CD4-positive, alpha-beta T cell treated with Interleukin-6 at 100 ng/mL for 8 hours (primary cell): ENCODE data around the gene ATXN1.
"Not testable (repeated sequence)": the region's sequence is repeated elsewhere in the genome, so short reads cannot be mapped to it uniquely, and the experiment has no call there.

ENCODE experiments used
- DNase-seq: peaks from one replicate; pipeline ENCODE4 v3.0.0-alpha.2; 2020; ENCODE audit warnings: mixed read lengths, low spot score

Gene ATXN1

GRCh38 chr6:16274483-16274882 is 486.8 kb downstream of the ATXN1 start:
- no peak for DNase-seq

- no peak for DNase-seq
Observed at GRCh38 chr6:16273256-16273655, 488.0 kb downstream of the ATXN1 start.

- no peak for DNase-seq
Observed at GRCh38 chr6:16272201-16272600, 489.1 kb downstream of the ATXN1 start.

- no peak for DNase-seq
Observed at GRCh38 chr6:16271428-16271827, 489.8 kb downstream of the ATXN1 start.

- DNase-seq = no peak
Observed at GRCh38 chr6:16270178-16270794, 491.0 kb downstream of the ATXN1 start.

DNA sequence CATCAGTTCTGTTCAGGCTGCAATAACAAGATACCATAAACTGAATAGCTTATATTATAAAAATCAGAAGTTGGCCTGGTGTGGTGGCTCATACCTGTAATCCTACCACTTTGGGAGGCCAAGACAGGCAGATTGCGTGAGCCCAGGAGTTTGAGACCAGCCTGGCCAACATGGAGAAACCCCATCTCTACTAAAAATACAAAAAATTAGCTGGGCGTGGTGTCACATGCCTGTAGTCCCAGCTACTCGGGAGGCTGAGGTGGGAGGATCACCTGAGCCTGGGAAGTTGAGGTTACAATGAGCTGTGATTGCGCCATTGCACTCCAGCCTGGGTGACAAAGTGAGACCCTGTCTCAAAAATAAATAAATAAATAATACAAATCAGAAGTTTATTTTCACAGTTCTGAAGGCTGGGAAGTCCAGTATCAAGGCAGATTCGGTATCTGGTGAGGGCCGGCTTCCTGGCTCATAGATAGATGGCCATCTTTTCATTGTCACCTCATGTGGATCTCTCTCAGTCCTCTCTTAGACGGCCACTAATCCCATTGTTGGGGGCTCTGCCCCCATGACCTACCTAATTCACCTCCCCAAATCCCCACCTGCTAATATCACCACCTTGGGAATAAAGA is 491.7 kb downstream of the ATXN1 start:
- DNase-seq = not testable (repeated sequence)

GRCh38 chr6:16267428-16268263 is 493.6 kb downstream of the ATXN1 start:
- no peak for DNase-seq

DNA sequence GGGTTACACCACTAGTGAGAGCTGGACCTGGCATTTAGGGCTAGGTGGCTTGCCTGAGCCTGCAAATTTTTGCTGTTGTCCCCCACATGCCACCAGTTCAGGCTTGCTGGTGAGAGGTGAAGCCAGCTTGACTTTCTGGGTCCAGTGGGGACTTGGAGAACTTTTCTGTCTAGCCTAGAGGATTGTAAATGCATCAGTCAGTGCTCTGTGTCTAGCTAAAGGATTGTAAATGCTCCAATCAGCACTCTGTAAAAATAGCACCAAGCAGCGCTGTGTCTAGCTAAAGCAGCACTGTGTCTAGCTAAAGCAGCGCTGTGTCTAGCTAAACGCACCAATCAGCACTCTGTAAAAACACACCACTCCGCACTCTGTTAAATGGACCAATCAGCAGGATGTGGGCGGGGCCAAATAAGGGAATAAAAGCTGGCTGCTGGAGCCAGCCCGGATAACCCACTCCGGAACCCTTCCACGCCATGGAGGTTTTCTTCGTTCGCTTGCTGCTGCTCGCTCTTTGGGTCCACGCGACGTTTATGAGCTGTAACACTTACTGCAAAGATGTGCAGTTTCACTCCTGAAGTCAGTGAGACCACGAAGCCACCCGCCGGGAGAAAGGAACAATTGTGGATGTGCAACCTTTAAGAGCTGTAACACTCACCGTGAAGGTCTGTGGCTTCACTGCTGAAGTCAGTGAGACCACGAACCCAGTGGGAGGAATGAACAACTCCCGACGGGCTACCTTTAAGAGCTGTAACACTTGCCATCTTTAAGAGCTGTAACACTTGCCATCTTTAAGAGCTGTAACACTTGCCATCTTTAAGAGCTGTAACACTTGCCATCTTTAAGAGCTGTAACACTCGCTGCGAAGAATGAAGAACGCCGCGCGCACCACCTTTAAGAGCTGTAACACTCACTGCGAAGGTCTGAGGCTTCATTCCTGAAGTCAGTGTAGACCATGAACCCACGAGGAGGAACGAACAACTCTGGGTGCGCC is 495.6 kb downstream of the ATXN1 start:
- no peak for DNase-seq

DNA sequence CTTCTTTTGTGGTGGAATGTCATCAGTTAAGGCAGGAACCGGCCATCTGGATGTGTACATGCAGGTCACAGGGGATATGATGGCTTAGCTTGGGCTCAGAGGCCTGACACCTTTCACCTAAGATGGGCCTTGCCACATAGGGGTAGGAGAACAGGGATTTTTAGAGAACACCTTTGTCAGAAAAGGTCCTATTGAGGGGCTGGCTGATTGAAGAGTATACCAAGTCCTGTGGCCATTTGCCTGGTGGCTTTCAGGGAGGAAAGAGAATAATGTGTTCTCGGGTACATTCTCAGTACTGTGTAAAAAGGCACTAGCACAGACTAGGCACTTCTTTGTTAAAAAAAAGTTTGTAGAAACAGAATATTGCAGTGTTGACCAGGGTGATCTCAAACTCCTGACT is 496.5 kb downstream of the ATXN1 start:
- DNase-seq = no peak

- DNase-seq = not testable (repeated sequence)
Observed at GRCh38 chr6:16263464-16264099, 497.7 kb downstream of the ATXN1 start.

DNA sequence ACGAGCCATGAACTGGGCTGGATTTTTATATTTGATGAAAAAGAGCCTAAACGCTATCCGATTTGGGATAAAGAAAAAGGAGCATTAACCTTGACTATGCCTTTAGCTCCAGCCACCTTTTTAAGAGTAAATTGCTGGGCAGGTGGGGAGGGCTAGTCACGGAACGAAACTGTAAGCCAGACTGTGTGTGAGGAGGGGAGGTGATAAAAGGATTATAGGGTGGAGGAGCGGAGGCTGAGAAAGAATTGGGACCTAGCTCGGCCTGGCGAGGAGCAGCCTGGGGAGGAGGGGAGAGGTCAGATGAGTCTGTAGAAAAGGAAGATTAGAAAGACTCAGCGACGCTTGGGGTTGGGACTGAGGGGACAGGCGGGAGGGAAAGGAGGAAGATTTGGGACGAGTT is 498.5 kb downstream of the ATXN1 start:
- DNase-seq = not testable (repeated sequence)

DNA sequence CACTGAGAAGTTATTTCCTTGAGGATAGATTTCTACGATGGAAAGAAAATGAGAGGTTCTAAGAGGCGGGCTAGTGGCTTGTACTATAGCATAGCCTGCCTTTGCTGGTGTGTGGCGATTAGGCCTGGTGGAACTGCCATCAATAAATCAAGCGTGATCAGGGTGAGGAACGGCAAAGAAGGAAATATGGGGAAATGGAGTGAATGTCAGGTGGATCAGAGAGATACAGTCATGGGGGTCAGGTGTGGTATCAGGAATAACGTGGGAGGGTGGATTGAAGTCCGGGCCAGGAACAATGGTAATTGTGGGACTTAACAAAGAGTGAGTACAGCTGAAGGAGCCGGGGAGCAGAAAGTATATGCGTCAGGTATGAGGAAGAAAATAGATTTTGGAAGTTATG is 500.7 kb downstream of the ATXN1 start:
- not testable (repeated sequence) for DNase-seq

GRCh38 chr6:16259604-16260003 is 501.7 kb downstream of the ATXN1 start:
- not testable (repeated sequence) for DNase-seq

DNA sequence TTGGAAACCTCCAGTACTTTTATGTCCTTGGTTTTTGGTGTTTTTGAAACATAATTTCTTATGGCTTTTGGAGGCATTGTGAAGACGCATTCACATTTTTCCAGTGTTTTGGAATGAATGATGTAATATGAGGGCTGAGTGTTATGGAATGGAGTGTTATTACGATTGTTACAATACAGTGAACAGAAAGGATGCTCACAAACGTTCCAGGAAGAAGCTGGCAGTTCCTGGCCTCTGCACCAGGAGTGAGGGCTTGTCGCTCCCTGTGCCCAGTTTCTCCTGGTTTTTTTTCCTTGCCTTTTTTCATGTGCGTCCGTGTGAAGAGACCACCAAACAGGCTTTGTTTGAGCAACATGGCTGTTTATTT is 502.6 kb downstream of the ATXN1 start:
- DNase-seq = no peak

DNA sequence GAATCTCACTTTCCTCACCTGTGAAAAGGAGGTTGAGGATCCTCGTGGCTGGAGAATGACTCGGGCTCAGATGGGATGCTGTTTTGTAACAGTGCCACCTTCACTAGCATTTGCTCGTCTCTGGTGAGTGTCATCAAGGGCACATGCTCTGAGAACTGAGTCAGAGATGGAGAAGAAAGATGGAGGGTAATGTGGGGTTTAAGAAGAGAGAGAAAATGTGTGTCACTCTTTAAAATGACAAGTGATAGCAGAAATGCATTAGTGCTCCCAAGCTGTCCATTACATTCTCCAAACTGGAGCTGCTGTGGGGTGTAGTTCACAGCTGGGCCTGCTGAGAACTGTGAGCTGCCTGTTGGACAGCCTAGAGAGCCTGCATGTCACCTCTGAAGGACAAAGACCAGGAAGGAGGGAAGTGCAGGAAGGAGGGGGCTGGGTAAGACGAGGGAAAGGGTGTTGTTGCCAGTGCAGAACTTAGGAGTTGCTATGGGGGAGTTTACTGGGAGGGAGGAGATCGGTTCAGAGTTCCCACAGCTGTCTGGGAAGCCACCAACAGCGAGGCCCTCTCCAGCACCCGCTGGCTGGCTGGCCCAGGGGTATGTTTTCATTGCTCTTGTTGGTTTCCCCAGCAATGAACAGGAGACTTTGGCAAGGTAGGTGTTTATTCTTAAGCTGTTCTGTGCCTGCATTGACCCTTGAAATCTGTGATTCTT is 503.1 kb downstream of the ATXN1 start:
- DNase-seq = no peak

GRCh38 chr6:16256781-16257180 is 504.5 kb downstream of the ATXN1 start:
- DNase-seq = no peak

- DNase-seq = no peak
Observed at GRCh38 chr6:16254535-16254934, 506.7 kb downstream of the ATXN1 start.

DNA sequence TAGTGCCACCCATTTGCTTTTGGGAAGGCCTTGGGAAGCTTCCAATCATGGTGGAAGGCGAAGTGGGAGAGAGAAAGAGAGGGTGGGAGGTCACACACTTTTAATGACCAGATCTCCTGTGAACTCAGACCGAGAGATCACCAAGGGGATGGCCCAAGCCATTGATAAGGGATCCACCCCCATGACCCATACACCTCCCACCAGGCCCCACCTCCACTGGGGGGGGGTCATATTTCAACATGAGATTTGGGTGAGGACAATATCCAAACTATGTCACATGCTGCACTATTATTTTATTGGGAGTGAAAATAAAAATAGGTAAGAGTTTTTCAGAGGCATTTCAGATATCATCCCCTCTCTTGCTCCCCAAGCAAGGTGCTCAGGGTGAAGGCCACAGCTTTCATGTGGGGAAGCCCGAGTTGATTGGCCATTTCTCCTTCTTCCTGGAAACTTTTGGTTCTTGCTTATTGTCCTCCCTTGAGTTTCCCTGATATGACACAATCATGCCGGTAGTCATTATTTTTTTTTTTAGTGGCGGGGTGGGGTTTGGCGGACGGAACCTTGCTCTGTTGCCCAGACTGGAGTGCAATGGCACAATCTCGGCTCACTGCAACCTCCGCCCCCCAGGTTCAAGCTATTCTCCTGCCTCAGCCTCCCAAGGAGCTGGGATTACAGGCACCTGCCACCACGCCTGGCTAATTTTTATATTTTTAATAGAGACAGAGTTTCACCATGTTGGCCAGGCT is 507.7 kb downstream of the ATXN1 start:
- DNase-seq = no peak

DNA sequence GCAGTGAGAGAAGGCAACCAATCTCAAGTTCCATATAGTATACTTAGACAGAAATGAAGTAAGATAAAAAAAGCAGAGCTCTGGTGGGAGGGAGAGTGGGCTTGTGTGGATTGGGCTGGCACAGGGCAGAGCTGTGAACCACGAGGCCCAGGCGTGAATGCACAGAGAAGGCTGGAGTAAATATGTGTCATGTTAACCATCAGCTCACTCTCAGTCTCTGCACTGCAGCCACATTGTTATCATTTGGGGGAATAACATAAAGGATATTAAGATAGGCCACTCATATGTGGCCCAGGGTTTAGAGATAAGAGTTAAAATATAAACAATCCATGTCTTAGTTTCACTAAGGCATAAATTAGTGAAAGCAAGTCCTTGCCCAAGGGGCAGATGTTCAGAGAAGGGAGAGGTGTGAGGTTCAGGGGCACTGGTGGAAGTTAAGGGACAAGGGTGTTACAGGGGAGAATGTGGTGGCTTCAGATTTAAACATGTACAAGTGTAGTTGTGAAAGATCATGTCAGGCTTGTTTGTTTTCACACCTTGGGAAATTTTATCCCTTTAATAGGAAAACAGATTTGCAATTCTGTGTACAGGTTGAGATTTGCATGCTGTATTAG is 508.5 kb downstream of the ATXN1 start:
- no peak for DNase-seq

DNA sequence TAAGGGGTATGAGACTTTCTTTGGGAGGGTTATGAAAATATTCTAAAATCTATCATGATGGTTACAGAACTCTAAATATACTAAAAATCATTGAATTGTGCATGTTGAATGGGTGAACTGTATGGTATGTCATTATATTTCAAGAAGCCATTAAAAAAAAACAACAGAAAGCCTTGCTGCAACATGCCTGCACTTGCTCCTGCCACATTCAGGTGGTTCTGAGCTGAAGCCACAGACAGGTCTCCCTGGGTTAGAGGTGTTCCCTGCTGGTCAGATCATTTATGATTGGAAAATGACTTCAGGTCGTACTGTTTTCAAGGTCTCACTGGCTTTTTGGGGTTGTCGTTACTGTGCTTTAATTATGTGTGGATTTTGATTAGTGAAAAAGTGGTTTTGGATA is 509.6 kb downstream of the ATXN1 start:
- no peak for DNase-seq
